ENCODE data around the gene MPIG6B.
A peak's percentile ranks its signal among the peaks of the same experiment; 100 is the strongest.

MPIG6B gene

GRCh38 chr6:31681135-31681671 is 42.0 kb upstream of the MPIG6B start:
- peak; percentile 70 for DNase-seq (ENCODE audit: low read depth)
- H3K4me3 ChIP-seq (ENCODE audit: low read depth, low read length): peak overlapping the region; percentile 59
- TF ChIP-seq CTCF (IDR thresholded peaks at IDR 0.05; ENCODE audit: low read depth, low read length) (peak; percentile 26), MAX (IDR thresholded peaks at IDR 0.05; ENCODE audit: low read depth, low read length) (no peak), MYC (IDR thresholded peaks at IDR 0.05; ENCODE audit: low read depth, low read length) (no peak), POLR2A (IDR thresholded peaks at IDR 0.05; ENCODE audit: extremely low read depth, insufficient read length) (no peak)

GRCh38 chr6:31683591-31683990 is 39.6 kb upstream of the MPIG6B start:
- no peak overlapping the region for H3K4me3 ChIP-seq (ENCODE audit: low read depth, low read length)
- no peak for DNase-seq (ENCODE audit: low read depth)
- TF ChIP-seq CTCF (IDR thresholded peaks at IDR 0.05; ENCODE audit: low read depth, low read length): no peak
- TF ChIP-seq POLR2A (IDR thresholded peaks at IDR 0.05; ENCODE audit: extremely low read depth, insufficient read length): no peak
- TF ChIP-seq MAX (IDR thresholded peaks at IDR 0.05; ENCODE audit: low read depth, low read length): no peak
- TF ChIP-seq MYC (IDR thresholded peaks at IDR 0.05; ENCODE audit: low read depth, low read length): no peak

- DNase-seq (ENCODE audit: low read depth): no peak
- H3K4me3 ChIP-seq (ENCODE audit: low read depth, low read length): no peak overlapping the region
- TF ChIP-seq CTCF (IDR thresholded peaks at IDR 0.05; ENCODE audit: low read depth, low read length) (no peak), POLR2A (IDR thresholded peaks at IDR 0.05; ENCODE audit: extremely low read depth, insufficient read length) (no peak), MYC (IDR thresholded peaks at IDR 0.05; ENCODE audit: low read depth, low read length) (no peak), MAX (IDR thresholded peaks at IDR 0.05; ENCODE audit: low read depth, low read length) (no peak)
These were observed 36.7 kb upstream of the MPIG6B start for GRCh38 chr6:31686483-31686882.

- TF ChIP-seq MAX (IDR thresholded peaks at IDR 0.05; ENCODE audit: low read depth, low read length): no peak
- TF ChIP-seq CTCF (IDR thresholded peaks at IDR 0.05; ENCODE audit: low read depth, low read length): no peak
- TF ChIP-seq POLR2A (IDR thresholded peaks at IDR 0.05; ENCODE audit: extremely low read depth, insufficient read length): no peak
- TF ChIP-seq MYC (IDR thresholded peaks at IDR 0.05; ENCODE audit: low read depth, low read length): no peak
- no peak for DNase-seq (ENCODE audit: low read depth)
- H3K4me3 ChIP-seq (ENCODE audit: low read depth, low read length): no peak overlapping the region
These were observed 35.9 kb upstream of the MPIG6B start for GRCh38 chr6:31687321-31687720.

- no peak for DNase-seq (ENCODE audit: low read depth)
- no peak overlapping the region for H3K4me3 ChIP-seq (ENCODE audit: low read depth, low read length)
- TF ChIP-seq POLR2A (IDR thresholded peaks at IDR 0.05; ENCODE audit: extremely low read depth, insufficient read length) (no peak), MAX (IDR thresholded peaks at IDR 0.05; ENCODE audit: low read depth, low read length) (no peak), CTCF (IDR thresholded peaks at IDR 0.05; ENCODE audit: low read depth, low read length) (no peak), MYC (IDR thresholded peaks at IDR 0.05; ENCODE audit: low read depth, low read length) (no peak)
These were observed 35.1 kb upstream of the MPIG6B start for GRCh38 chr6:31687860-31688693.

Measured in NB4 (cell line).